Mesenchymal stem cell (in vitro differentiated cells and primary cell): ENCODE data around the gene SLC25A48.

Experiments used
- DNase-seq: peaks from one replicate; pipeline ENCODE4 v3.0.0-alpha.2; 2013
- H2AFZ ChIP-seq: one replicate; pipeline ENCODE4 v1.6.1; 2013; ENCODE audit warnings: low read depth, mild to moderate bottlenecking, control low read depth, inconsistent platforms, low read length, moderate library complexity
- H2AK5ac ChIP-seq: 2 replicates; pipeline ENCODE4 v1.6.1; 2013; ENCODE audit warnings: low read length, moderate library complexity, mild to moderate bottlenecking, inconsistent platforms; ENCODE audit not compliant: severe bottlenecking
- H2BK120ac ChIP-seq: one replicate; pipeline ENCODE4 v1.6.1; 2013; ENCODE audit warnings: low read depth, mild to moderate bottlenecking, inconsistent platforms, low read length, moderate library complexity
- H2BK12ac ChIP-seq, 2 experiments: one replicate each; pipeline ENCODE4 v1.6.1; 2013; ENCODE audit warnings: inconsistent platforms in 2 of 2, low read length in 2 of 2, mild to moderate bottlenecking in 2 of 2, moderate library complexity in 2 of 2, control low read depth in 1 of 2
- H2BK15ac ChIP-seq: one replicate; pipeline ENCODE4 v1.6.1; 2013; ENCODE audit warnings: mild to moderate bottlenecking, low read depth, inconsistent platforms; ENCODE audit not compliant: poor library complexity, severe bottlenecking
- H2BK5ac ChIP-seq: 2 replicates; pipeline ENCODE4 v1.6.1; 2013; ENCODE audit warnings: low read depth, mild to moderate bottlenecking, low read length, control low read depth, inconsistent platforms; ENCODE audit not compliant: poor library complexity, severe bottlenecking
- H3K14ac ChIP-seq, 2 experiments: one replicate each; pipeline ENCODE4 v1.6.1; 2013; ENCODE audit warnings: inconsistent platforms in 2 of 2, low read length in 2 of 2, control low read depth in 1 of 2, mild to moderate bottlenecking in 1 of 2, moderate library complexity in 1 of 2
- H3K18ac ChIP-seq, 2 experiments: one replicate each; pipeline ENCODE4 v1.6.1; 2013; ENCODE audit warnings: inconsistent platforms in 2 of 2, low read length in 2 of 2, control low read depth in 1 of 2, low read depth in 1 of 2, mild to moderate bottlenecking in 1 of 2
- H3K23ac ChIP-seq, 2 experiments: one replicate each; pipeline ENCODE4 v1.6.1; 2013; ENCODE audit warnings: inconsistent platforms in 2 of 2, low read length in 2 of 2, mild to moderate bottlenecking in 2 of 2, moderate library complexity in 2 of 2, control low read depth in 1 of 2
- H3K27ac ChIP-seq: 2 replicates; pipeline ENCODE4 v1.5.1; 2013; ENCODE audit warnings: mild to moderate bottlenecking, moderate library complexity, low read length, control low read depth, inconsistent platforms; ENCODE audit not compliant: poor library complexity, severe bottlenecking
- H3K27me3 ChIP-seq, 2 experiments: 2 replicates each; pipeline versions ENCODE4 v1.6.1 to v1.7.0; 2013; ENCODE audit warnings: low read length in 2 of 2, mild to moderate bottlenecking in 2 of 2, moderate library complexity in 2 of 2, control low read depth in 1 of 2, inconsistent platforms in 1 of 2; ENCODE audit not compliant: control insufficient read depth in 1 of 2, insufficient read depth in 1 of 2
- H3K36me3 ChIP-seq, 2 experiments: 2 replicates each; pipeline versions ENCODE4 v1.6.1 to v1.7.0; 2013; ENCODE audit warnings: low read length in 2 of 2, control low read depth in 1 of 2, inconsistent platforms in 1 of 2, low read depth in 1 of 2, mild to moderate bottlenecking in 1 of 2; ENCODE audit not compliant: insufficient read depth in 2 of 2, control insufficient read depth in 1 of 2
- H3K4ac ChIP-seq, 2 experiments: one replicate each; pipeline ENCODE4 v1.6.1; 2013; ENCODE audit warnings: inconsistent platforms in 2 of 2, low read length in 2 of 2, mild to moderate bottlenecking in 2 of 2, moderate library complexity in 2 of 2, control low read depth in 1 of 2, low read depth in 1 of 2
- H3K4me1 ChIP-seq: 2 replicates; pipeline ENCODE4 v1.6.1; 2013; ENCODE audit warnings: low read depth, low read length, control low read depth; ENCODE audit not compliant: control insufficient read depth, insufficient read depth
- H3K4me2 ChIP-seq: 2 replicates; pipeline ENCODE4 v1.6.1; 2013; ENCODE audit warnings: low read length, mild to moderate bottlenecking, inconsistent platforms; ENCODE audit not compliant: poor library complexity, severe bottlenecking
- H3K4me3 ChIP-seq, 2 experiments: 2 replicates each; pipeline versions ENCODE4 v1.5.1 to v1.7.0; 2013; ENCODE audit warnings: low read length in 2 of 2, mild to moderate bottlenecking in 2 of 2, control low read depth in 1 of 2, low read depth in 1 of 2; ENCODE audit not compliant: insufficient read depth in 1 of 2
- H3K79me1 ChIP-seq: replicated peaks from 2 replicates; pipeline ENCODE4 v1.6.1; 2013; ENCODE audit warnings: mild to moderate bottlenecking, control low read depth, low read length, inconsistent platforms; ENCODE audit not compliant: poor library complexity, severe bottlenecking
- H3K9ac ChIP-seq: 2 replicates; pipeline ENCODE4 v1.7.0; 2013; ENCODE audit warnings: mild to moderate bottlenecking, low read length, moderate library complexity
- H3K9me3 ChIP-seq: 2 replicates; pipeline ENCODE4 v1.7.0; 2013; ENCODE audit warnings: mild to moderate bottlenecking, low read length; ENCODE audit not compliant: control insufficient read depth
- H4K8ac ChIP-seq: one replicate; pipeline ENCODE4 v1.6.1; 2013; ENCODE audit warnings: inconsistent platforms, mild to moderate bottlenecking, low read length, moderate library complexity
- H4K91ac ChIP-seq: one replicate; pipeline ENCODE4 v1.6.1; 2013; ENCODE audit warnings: mild to moderate bottlenecking, low read length, inconsistent platforms
- WGBS: methylation state at CpG from one replicate; pipeline ENCODE4 v1.1.7; 2013; ENCODE audit warnings: mixed read lengths; 5-methylcytosine and 5-hydroxymethylcytosine counted together

Gene SLC25A48

GRCh38 chr5:135880801-135881200 lies 46.3 kb downstream of the SLC25A48 start:
- H3K4me1 ChIP-seq: peaks cover 18% of the 10 kb centered on the region
- H3K9me3 ChIP-seq: no peaks in the 10 kb centered on the region
- H3K4ac ChIP-seq: no peak overlapping the region
- H2AK5ac ChIP-seq: peak overlapping the region; percentile 68
- H4K91ac ChIP-seq: no peak overlapping the region
- no peak overlapping the region for H2AFZ ChIP-seq
- no peak overlapping the region for H3K18ac ChIP-seq
- no peaks in the 10 kb centered on the region for H3K36me3 ChIP-seq
- no peak overlapping the region for H3K27ac ChIP-seq
- no peak overlapping the region for H3K9ac ChIP-seq
- no peak overlapping the region for H2BK12ac ChIP-seq
- H3K4me2 ChIP-seq: no peak overlapping the region
- H3K79me1 ChIP-seq: no peaks in the 10 kb centered on the region
- H3K4me3 ChIP-seq: no peak overlapping the region
- peaks cover 45 to 48% of the 10 kb centered on the region in 2 experiments for H3K27me3 ChIP-seq
- H2BK5ac ChIP-seq: no peak overlapping the region
- H3K23ac ChIP-seq: no peak overlapping the region
- H3K14ac ChIP-seq: no peak overlapping the region
- H2BK15ac ChIP-seq: no peak overlapping the region
- 77% methylated on average over 7 of the region's 7 CpGs for WGBS
- H2BK120ac ChIP-seq: no peak overlapping the region
- H4K8ac ChIP-seq: no peak overlapping the region
- DNase-seq: no peak

- H3K4me2 ChIP-seq: no peak overlapping the region
- no peak overlapping the region for H3K9ac ChIP-seq
- 94% methylated on average over 4 of the region's 4 CpGs for WGBS
- no peak overlapping the region for H4K8ac ChIP-seq
- peaks cover 45 to 52% of the 10 kb centered on the region in 2 experiments for H3K27me3 ChIP-seq
- H2AFZ ChIP-seq: no peak overlapping the region
- H2BK15ac ChIP-seq: no peak overlapping the region
- H3K4ac ChIP-seq: no peak overlapping the region
- H3K4me3 ChIP-seq: no peak overlapping the region
- no peak for DNase-seq
- no peaks in the 10 kb centered on the region for H3K36me3 ChIP-seq
- H4K91ac ChIP-seq: no peak overlapping the region
- H2BK5ac ChIP-seq: no peak overlapping the region
- no peak overlapping the region for H3K18ac ChIP-seq
- H3K4me1 ChIP-seq: peaks cover 18% of the 10 kb centered on the region
- no peak overlapping the region for H2AK5ac ChIP-seq
- H3K9me3 ChIP-seq: no peaks in the 10 kb centered on the region
- no peak overlapping the region for H2BK120ac ChIP-seq
- H3K27ac ChIP-seq: no peak overlapping the region
- no peak overlapping the region for H3K23ac ChIP-seq
- H3K79me1 ChIP-seq: no peaks in the 10 kb centered on the region
- H2BK12ac ChIP-seq: no peak overlapping the region
- H3K14ac ChIP-seq: no peak overlapping the region
These were observed 46.8 kb downstream of the SLC25A48 start for GRCh38 chr5:135881244-135881643.

GRCh38 chr5:135881819-135882218 lies 47.4 kb downstream of the SLC25A48 start:
- Histone ChIP-seq H3K4me2 (no peak overlapping the region), H2BK120ac (no peak overlapping the region), H3K18ac (no peak overlapping the region)

GRCh38 chr5:135883026-135883425 lies 48.6 kb downstream of the SLC25A48 start:
- no peak overlapping the region for H3K14ac ChIP-seq
- no peak overlapping the region for H2BK5ac ChIP-seq
- no peak overlapping the region for H3K23ac ChIP-seq
- no peak overlapping the region for H2BK15ac ChIP-seq
- no peak overlapping the region for H3K4ac ChIP-seq
- no peak overlapping the region for H3K4me2 ChIP-seq
- no peak overlapping the region for H2AFZ ChIP-seq
- H4K8ac ChIP-seq: no peak overlapping the region
- H3K4me1 ChIP-seq: peaks cover 15% of the 10 kb centered on the region
- H3K18ac ChIP-seq: no peak overlapping the region
- H3K36me3 ChIP-seq: no peaks in the 10 kb centered on the region
- WGBS: 80% methylated on average over 3 of the region's 3 CpGs
- H2AK5ac ChIP-seq: no peak overlapping the region
- H3K27ac ChIP-seq: no peak overlapping the region
- no peak overlapping the region for H3K9ac ChIP-seq
- no peaks in the 10 kb centered on the region for H3K9me3 ChIP-seq
- no peak overlapping the region for H2BK12ac ChIP-seq
- peaks cover 45 to 53% of the 10 kb centered on the region in 2 experiments for H3K27me3 ChIP-seq
- H2BK120ac ChIP-seq: no peak overlapping the region
- no peaks in the 10 kb centered on the region for H3K79me1 ChIP-seq
- DNase-seq: no peak
- H4K91ac ChIP-seq: no peak overlapping the region
- H3K4me3 ChIP-seq: no peak overlapping the region

More at GRCh38 chr5:135881819-135882218, 47.4 kb downstream of the SLC25A48 start:
- no peak overlapping the region for H2AFZ ChIP-seq
- 69% methylated on average over 3 of the region's 3 CpGs for WGBS
- no peak overlapping the region for H3K27ac ChIP-seq
- H2BK12ac ChIP-seq: no peak overlapping the region
- H2BK5ac ChIP-seq: no peak overlapping the region
- H2AK5ac ChIP-seq: no peak overlapping the region
- H3K9ac ChIP-seq: no peak overlapping the region
- no peak overlapping the region for H3K23ac ChIP-seq
- H2BK15ac ChIP-seq: no peak overlapping the region
- H4K91ac ChIP-seq: no peak overlapping the region
- peaks cover 18% of the 10 kb centered on the region for H3K4me1 ChIP-seq
- DNase-seq: no peak
- no peaks in the 10 kb centered on the region for H3K36me3 ChIP-seq
- no peak overlapping the region for H3K4ac ChIP-seq
- no peak overlapping the region for H3K4me3 ChIP-seq
- no peaks in the 10 kb centered on the region for H3K9me3 ChIP-seq
- no peak overlapping the region for H3K14ac ChIP-seq
- H3K27me3 ChIP-seq: peaks cover 45 to 52% of the 10 kb centered on the region in 2 experiments
- H4K8ac ChIP-seq: no peak overlapping the region
- no peaks in the 10 kb centered on the region for H3K79me1 ChIP-seq
